Fibroblast of the conjunctiva (primary cell): Measurements from ENCODE around the gene HCRTR1.
"Not testable (repeated sequence)": the region's sequence is repeated elsewhere in the genome, so short reads cannot be mapped to it uniquely, and the experiment has no call there.

Source experiments
- DNase-seq: peaks from one replicate; pipeline ENCODE4 v3.0.0-alpha.2; 2010; ENCODE audit warnings: low read depth

The HCRTR1 gene

DNA sequence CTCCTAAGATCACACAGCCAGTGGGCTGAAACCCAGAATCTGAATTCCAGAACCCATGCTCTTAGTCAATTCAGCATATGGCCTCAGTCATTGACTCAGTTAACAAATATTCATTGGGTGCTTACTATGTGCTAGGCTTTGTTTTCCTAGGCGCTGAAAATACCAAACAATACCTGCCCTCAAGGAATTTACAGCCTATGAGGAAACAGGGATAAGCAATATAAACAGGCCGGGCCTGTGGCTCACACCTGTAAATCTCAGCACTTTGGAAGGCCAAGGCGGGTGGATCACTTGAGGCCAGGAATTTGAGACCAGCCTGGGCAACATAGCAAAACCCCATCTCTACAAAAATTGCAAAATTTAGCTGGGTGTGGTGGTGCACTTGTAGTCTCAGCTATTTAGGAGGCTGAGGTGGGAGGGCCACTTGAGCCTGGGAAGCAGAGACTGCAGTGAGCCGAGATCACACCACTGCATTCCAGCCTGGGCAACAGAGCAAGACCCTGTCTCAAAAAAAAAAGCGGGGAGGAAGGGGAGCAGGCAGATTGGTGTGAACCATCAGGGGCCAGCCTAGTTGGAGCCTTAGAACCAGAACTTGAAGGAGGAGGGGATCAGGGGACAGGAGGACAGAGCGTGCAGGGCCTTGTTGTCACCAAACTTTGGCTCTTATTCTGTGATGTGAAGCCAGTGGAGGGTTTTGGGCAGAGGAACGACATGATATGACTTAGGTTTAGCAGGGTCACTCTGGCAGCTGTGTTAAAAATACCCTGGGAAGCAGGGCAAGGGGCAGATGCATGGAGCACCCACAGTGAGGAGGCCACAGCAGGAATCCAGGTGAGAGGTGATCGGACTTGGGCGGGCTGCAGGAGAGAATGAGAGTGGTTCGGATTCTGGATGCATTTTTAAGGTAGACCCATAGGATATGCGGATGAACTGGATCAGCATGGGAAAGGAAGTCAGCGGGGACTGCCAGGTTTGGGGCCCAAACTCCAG, 35.4 kb upstream of the HCRTR1 start:
- no peak for DNase-seq

DNA sequence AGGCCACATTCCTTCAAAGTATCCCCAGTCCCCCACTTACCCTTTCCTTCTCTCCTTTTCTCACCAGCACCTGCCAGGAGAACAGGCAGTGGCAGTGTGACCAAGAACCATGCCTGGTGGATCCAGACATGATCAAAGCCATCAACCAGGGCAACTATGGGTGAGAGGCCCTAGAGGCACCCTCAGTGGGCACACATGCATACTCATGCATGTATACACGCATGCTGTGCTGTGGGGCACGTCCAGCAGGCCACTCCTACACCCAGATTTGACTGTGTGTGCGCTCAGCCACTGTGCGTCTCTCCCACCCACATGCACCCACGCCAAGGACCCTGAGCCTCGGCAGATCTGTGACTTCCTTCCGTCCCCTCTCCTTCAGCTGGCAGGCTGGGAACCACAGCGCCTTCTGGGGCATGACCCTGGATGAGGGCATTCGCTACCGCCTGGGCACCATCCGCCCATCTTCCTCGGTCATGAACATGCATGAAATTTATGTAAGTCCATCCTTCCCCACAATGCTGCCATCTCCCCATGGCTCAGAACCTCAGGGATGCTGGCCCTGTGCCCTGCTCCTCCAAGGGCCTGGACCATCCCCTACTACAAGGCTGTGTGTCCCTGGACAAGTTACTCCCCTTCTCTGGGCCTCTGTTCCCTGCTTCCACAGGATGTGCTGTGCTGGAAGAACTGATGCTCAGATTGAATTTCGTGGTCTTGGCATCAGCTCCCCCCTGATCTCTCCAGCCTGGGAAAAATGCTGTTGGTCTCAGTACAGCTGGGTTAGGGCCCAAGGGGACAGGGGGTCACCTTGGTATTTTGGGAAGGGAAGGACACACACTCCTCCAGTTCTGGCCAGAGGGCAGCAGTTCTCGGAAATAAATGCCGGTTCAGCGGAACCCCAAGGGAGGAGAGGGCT, 34.2 kb upstream of the HCRTR1 start:
- no peak for DNase-seq

- peak; percentile 18 for DNase-seq
Observed at GRCh38 chr1:31583995-31584868, 33.3 kb upstream of the HCRTR1 start.

- no peak for DNase-seq
Observed at GRCh38 chr1:31584869-31585735, 32.4 kb upstream of the HCRTR1 start.

DNA sequence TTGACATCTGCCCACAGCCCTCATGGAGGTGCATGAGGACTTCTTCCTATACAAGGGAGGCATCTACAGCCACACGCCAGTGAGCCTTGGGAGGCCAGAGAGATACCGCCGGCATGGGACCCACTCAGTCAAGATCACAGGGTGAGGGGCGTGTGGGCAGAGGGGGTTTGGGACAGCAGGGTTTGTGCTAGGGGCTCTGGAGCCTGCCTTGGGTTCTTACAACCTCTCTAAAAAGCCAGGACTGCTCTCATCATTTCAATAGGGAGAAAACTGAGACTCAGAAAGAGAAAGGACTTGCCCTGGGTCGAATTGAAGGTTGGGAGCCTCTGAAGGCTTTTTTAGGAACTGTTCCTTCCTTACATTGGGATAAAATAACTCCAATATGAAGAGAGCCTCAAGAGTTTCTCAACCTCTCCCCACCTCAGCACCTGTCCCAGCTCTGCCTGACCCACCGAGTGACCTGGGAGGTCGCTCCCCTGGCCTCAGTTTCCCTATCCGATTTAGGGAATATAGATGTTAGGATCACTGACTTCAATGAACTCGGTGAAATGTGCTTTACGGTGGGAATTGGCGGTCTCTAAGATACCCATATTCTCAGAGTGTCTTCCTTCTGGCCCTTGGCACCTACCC, 31.6 kb upstream of the HCRTR1 start:
- DNase-seq: no peak

DNA sequence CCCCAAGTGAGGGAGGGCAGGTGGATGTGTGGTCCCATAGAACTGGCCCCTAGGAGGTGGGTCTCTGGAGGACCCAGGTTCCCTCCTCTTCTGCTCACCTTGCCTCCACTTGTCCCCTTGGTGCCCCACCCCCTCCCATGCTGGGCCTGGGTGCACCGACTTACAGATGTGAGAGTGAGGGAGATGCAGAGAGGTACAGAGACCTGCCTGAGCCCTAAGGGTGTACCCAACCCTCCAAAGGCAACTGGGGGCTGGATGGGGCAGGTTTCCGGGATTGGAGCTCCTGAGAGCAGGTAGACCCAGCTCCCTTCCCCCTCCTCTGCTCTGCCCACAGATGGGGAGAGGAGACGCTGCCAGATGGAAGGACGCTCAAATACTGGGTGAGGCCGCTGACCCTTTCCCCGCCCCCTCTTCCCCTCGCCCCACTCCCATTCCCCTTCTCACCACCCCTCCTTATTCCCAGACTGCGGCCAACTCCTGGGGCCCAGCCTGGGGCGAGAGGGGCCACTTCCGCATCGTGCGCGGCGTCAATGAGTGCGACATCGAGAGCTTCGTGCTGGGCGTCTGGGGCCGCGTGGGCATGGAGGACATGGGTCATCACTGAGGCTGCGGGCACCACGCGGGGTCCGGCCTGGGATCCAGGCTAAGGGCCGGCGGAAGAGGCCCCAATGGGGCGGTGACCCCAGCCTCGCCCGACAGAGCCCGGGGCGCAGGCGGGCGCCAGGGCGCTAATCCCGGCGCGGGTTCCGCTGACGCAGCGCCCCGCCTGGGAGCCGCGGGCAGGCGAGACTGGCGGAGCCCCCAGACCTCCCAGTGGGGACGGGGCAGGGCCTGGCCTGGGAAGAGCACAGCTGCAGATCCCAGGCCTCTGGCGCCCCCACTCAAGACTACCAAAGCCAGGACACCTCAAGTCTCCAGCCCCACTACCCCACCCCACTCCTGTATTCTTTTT, 30.8 kb upstream of the HCRTR1 start:
- no peak for DNase-seq

DNA sequence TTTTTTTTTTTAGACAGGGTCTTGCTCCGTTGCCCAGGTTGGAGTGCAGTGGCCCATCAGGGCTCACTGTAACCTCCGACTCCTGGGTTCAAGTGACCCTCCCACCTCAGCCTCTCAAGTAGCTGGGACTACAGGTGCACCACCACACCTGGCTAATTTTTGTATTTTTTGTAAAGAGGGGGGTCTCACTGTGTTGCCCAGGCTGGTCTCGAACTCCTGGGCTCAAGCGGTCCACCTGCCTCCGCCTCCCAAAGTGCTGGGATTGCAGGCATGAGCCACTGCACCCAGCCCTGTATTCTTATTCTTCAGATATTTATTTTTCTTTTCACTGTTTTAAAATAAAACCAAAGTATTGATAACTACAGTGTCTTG, 30.2 kb upstream of the HCRTR1 start:
- not testable (repeated sequence) for DNase-seq

DNA sequence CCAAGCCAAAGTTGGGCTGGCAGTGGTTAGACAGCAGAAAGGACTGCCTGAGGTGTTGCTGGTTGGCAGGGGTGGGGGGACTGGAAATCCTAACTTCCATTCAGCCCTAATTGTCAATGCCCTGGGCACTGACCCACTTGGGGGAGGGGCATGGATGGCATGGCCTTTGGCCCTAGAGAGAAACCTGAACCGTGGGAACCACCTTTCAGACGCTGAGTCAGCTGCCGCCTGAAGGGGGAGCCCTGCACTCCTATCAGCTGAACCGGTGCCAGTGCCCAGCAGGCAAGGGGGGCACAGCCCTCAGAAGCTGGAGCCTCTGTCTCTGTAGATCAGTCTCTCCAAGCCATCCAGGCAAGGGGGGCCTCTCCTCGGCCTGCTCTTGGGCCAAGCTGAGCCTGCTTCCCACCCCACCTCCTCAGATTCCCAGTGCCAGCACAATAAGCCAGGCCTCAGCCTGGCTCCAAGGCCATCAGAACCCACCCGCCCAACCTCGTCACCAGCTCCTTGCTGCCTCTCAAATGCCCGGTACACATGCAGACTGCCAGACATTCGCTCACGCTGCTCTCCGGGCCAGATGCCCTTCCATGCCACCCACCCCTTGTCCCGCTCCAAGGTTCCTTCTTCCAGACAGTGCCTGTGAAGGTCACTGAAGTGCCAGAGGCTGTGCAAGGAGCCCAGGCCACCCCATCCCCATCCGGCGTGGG, 29.6 kb upstream of the HCRTR1 start:
- DNase-seq: peak; percentile 24

DNA sequence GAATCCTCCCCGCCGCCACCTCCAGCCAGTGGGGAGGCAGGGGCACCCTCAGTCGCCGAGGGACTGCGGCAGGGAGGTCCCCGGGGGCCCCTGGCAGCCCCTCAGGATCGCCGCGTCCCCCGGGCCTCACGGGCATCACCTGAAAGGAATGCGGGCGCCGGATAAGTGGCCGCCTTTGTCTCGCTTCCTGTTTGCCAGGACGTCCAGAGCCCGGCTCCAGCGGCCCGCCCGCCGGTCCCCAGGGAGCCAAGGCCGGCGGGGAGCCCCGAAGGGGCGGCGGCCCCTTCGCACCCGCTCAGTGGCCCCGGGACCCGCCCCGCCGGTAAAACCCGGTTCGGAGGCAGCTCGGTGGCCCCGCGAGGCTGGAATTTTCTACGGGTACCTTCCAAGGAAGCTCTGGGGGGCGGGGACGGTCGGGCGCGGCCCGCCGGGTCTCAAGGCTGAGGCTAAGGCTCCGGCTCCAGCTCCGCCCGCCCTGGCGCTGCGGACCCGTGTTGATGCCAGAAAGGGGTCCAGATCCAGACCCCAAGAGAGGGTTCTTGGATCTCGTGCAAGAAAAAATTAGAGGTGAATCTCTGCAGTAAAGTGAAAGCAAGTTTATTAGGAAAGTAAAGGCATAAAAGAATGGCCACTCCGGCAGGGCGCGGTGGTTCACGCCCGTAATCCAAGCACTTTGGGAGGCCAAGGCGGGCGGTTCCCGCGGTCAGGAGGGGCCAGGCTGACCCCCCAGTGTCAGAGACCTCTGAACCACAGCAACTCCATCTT, 28.6 kb upstream of the HCRTR1 start:
- no peak for DNase-seq

DNA sequence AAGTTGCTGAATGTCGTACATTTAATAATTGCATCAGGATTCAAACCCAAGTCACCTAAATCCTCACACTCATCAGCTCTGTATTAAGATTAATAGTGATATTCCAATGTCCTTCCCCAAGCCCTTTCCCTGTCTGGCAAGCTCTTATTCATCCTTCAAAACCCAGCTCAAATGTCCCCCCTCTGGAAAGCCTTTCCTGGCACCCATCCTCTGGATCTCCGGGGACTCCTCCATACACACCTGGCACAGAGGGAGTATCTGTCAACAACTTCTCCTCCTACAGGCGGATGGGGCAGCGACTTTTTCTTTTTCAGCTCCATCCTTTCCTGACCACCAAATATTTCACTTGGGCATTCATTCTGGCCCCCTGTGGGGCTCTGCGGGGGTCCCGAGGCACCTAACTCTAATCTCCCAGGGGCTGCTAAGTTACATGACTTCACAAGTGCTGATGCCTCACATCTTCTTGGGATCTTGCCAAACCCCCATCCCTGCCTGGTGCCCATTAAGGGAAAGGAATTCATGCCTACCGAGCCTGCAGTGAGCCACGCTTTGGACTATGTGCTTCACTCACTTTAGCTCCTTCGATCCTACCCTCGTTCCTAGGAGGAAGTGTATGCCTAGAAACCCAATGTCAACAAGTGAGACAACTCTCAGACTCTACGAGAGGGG, 25.9 kb upstream of the HCRTR1 start:
- DNase-seq: no peak

- DNase-seq: no peak
Observed at GRCh38 chr1:31592132-31592531, 25.4 kb upstream of the HCRTR1 start.

DNA sequence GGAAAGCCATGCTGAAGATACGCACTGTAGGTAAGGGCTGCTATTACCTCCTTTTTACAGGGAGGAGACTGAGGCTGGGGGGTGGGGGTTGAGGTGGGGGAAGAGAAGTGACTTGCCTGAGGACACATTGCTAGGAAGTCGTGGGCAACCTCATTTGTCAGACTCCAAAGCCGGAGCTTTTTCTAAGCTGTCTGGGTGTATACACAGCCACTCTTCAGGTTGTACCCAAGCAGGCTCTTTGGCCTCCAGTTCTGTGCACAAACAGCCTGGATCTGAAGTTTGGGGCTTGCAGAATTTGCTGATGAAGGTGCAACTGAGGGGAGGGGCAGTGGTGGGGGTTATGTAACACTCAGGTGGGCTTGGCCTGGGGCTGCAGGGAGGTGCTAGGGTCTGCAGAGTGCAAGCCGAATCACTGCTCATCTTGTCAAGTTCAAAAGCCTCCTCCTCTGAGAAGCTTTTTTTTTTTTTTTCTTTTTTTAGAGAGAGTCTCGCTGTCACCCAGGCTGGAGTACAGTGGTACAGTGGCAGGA, 24.3 kb upstream of the HCRTR1 start:
- DNase-seq: no peak

GRCh38 chr1:31593770-31594632, 23.5 kb upstream of the HCRTR1 start:
- DNase-seq: no peak

- DNase-seq: no peak
Observed at GRCh38 chr1:31595836-31596736, 21.4 kb upstream of the HCRTR1 start.

- DNase-seq: no peak
Observed at GRCh38 chr1:31596737-31597097, 20.8 kb upstream of the HCRTR1 start.
